Lower lobe of right lung (tissue), 2 donors: Measurements from ENCODE around the gene RADIL. TPM values are rescaled to one million over a fixed set of nuclear protein-coding genes. Genes with fewer than 3 reads are reported as not detected.

ENCODE experiments used
- ATAC-seq, 2 donors: fragments of 200-7000 bp; cut with Tn5 transposase; one replicate each; pipeline ENCODE4 v1.9.1; 2020 to 2022; ENCODE audit warnings: mild to moderate bottlenecking in 2 of 2, moderate library complexity in 2 of 2
- DNase-seq: peaks from one replicate; pipeline ENCODE4 v3.0.0-alpha.2; 2020
- H3K27ac ChIP-seq: fragments of 200-600 bp; one replicate; pipeline ENCODE4 v1.8.0; 2022
- H3K27me3 ChIP-seq: fragments of 200-600 bp; one replicate; pipeline ENCODE4 v1.8.0; 2022; ENCODE audit warnings: low read depth
- H3K36me3 ChIP-seq: fragments of 200-600 bp; one replicate; pipeline ENCODE4 v1.8.0; 2022; ENCODE audit warnings: mild to moderate bottlenecking
- H3K4me1 ChIP-seq: fragments of 200-600 bp; one replicate; pipeline ENCODE4 v1.8.0; 2022
- H3K4me3 ChIP-seq: fragments of 200-600 bp; one replicate; pipeline ENCODE4 v1.8.0; 2022; ENCODE audit warnings: mild to moderate bottlenecking
- H3K9me3 ChIP-seq: fragments of 200-600 bp; one replicate; pipeline ENCODE4 v1.8.0; 2022
- CTCF ChIP-seq: fragments of 200-600 bp; IDR thresholded peaks from one replicate; pipeline ENCODE4 v1.8.0; 2022; ENCODE audit warnings: antibody characterized with exemption, mild to moderate bottlenecking
- intact Hi-C: fragments of 100-400 bp; cut with DNase I; formaldehyde crosslinking; loops from one replicate; pipeline ENCODE4 v1.11.0; 2022
- total RNA-seq: library from RNA; stranded (reverse); fragmentation: NEBNext Ultra II Directional; extraction: Animal tissue kit (Norgen Biotek cat#: 25700); gene quantifications from one replicate; pipeline ENCODE4 v1.2.1, GENCODE V29; 2021
- donor health status: DM: no; HTN: yes; CAD: no; lungs with severe emphysema.

RADIL gene
- total RNA-seq, 1 donor from 2014 or later = 9.7 TPM

GRCh38 chr7:4875391-4875790 lies 8.1 kb downstream of the RADIL start:
- DNase-seq = no peak
- H3K4me1 ChIP-seq = peaks cover 12% of the 10 kb centered on the region

GRCh38 chr7:4873071-4873944 lies 10.2 kb downstream of the RADIL start:
- H3K27me3 ChIP-seq = no peaks in the 10 kb centered on the region
- H3K36me3 ChIP-seq = peaks cover 10% of the 10 kb centered on the region
- intact Hi-C loops = no loop called here
- ATAC-seq = no peak
- H3K4me1 ChIP-seq = no peaks in the 10 kb centered on the region
- no peak overlapping the region for H3K4me3 ChIP-seq
- TF ChIP-seq CTCF = no peak
- H3K27ac ChIP-seq = no peak overlapping the region
- DNase-seq = no peak
- H3K9me3 ChIP-seq = no peaks in the 10 kb centered on the region

More at GRCh38 chr7:4875391-4875790, 8.1 kb downstream of the RADIL start:
- Histone ChIP-seq H3K36me3 (peaks cover 10% of the 10 kb centered on the region), H3K4me3 (no peak overlapping the region), H3K27me3 (no peaks in the 10 kb centered on the region), H3K9me3 (no peaks in the 10 kb centered on the region), H3K27ac (no peak overlapping the region)
- no peak for TF ChIP-seq CTCF
- intact Hi-C loops = no loop called here
- no peak for ATAC-seq

- DNase-seq = no peak
Observed at GRCh38 chr7:4871930-4872675, 11.4 kb downstream of the RADIL start.

GRCh38 chr7:4871056-4871680 lies 12.3 kb downstream of the RADIL start:
- Histone ChIP-seq H3K4me3 (no peak overlapping the region), H3K9me3 (no peaks in the 10 kb centered on the region), H3K27ac (no peak overlapping the region), H3K4me1 (no peaks in the 10 kb centered on the region), H3K27me3 (no peaks in the 10 kb centered on the region), H3K36me3 (no peaks in the 10 kb centered on the region)
- ATAC-seq (no peak), DNase-seq (no peak)
- TF ChIP-seq CTCF = no peak
- intact Hi-C loops = no loop called here

More at GRCh38 chr7:4871930-4872675, 11.4 kb downstream of the RADIL start:
- Histone ChIP-seq H3K4me3 (no peak overlapping the region), H3K27me3 (no peaks in the 10 kb centered on the region), H3K27ac (no peak overlapping the region), H3K4me1 (no peaks in the 10 kb centered on the region), H3K9me3 (no peaks in the 10 kb centered on the region), H3K36me3 (peaks cover 2% of the 10 kb centered on the region)
- ATAC-seq = no peak
- TF ChIP-seq CTCF = no peak
- intact Hi-C loops = no loop called here

- Histone ChIP-seq H3K9me3 (no peaks in the 10 kb centered on the region), H3K27ac (no peak overlapping the region), H3K36me3 (no peaks in the 10 kb centered on the region), H3K4me1 (no peaks in the 10 kb centered on the region), H3K4me3 (no peak overlapping the region), H3K27me3 (no peaks in the 10 kb centered on the region)
- TF ChIP-seq CTCF = no peak
- intact Hi-C loops = no loop called here
- no peak for DNase-seq
- ATAC-seq = no peak
Observed at GRCh38 chr7:4868493-4868892, 15.0 kb downstream of the RADIL start.
